GM19467 (cell line): Measurements from ENCODE around the gene RIC8B.

ENCODE experiments used
- ATAC-seq: cut with Tn5 transposase; IDR thresholded peaks from one replicate; pipeline ENCODE4 v1.9.1; 2021; ENCODE audit warnings: mild to moderate bottlenecking, moderate library complexity; ENCODE audit not compliant: unreplicated experiment

RIC8B gene

GRCh38 chr12:106866426-106867080 lies 92.1 kb downstream of the RIC8B start:
- ATAC-seq = no peak

GRCh38 chr12:106867651-106868050 lies 93.2 kb downstream of the RIC8B start:
- ATAC-seq = no peak

GRCh38 chr12:106868982-106869700 lies 94.7 kb downstream of the RIC8B start:
- no peak for ATAC-seq

- ATAC-seq = no peak
Measured at GRCh38 chr12:106870116-106870515, 95.6 kb downstream of the RIC8B start.

GRCh38 chr12:106871477-106871876 lies 97.0 kb downstream of the RIC8B start:
- no peak for ATAC-seq

GRCh38 chr12:106873983-106874382 lies 99.5 kb downstream of the RIC8B start:
- ATAC-seq = no peak

GRCh38 chr12:106878804-106879203 lies 104.3 kb downstream of the RIC8B start:
- no peak for ATAC-seq

GRCh38 chr12:106879612-106880011 lies 105.1 kb downstream of the RIC8B start:
- ATAC-seq = no peak

GRCh38 chr12:106883426-106883825 lies 108.9 kb downstream of the RIC8B start:
- ATAC-seq = no peak

- no peak for ATAC-seq
Measured at GRCh38 chr12:106885026-106885425, 110.5 kb downstream of the RIC8B start.

- ATAC-seq = no peak
Measured at GRCh38 chr12:106885541-106886249, 111.2 kb downstream of the RIC8B start.

- ATAC-seq = no peak
Measured at GRCh38 chr12:106886932-106887331, 112.5 kb downstream of the RIC8B start.

GRCh38 chr12:106888348-106888970 lies 114.0 kb downstream of the RIC8B start:
- ATAC-seq = no peak

GRCh38 chr12:106889326-106889725 lies 114.8 kb downstream of the RIC8B start:
- ATAC-seq = no peak

- no peak for ATAC-seq
Measured at GRCh38 chr12:106889950-106890626, 115.6 kb downstream of the RIC8B start.

- no peak for ATAC-seq
Measured at GRCh38 chr12:106892075-106892474, 117.6 kb downstream of the RIC8B start.

- no peak for ATAC-seq
Measured at GRCh38 chr12:106893451-106893850, 119.0 kb downstream of the RIC8B start.

- no peak for ATAC-seq
Measured at GRCh38 chr12:106894774-106895173, 120.3 kb downstream of the RIC8B start.

GRCh38 chr12:106896603-106897002 lies 122.1 kb downstream of the RIC8B start:
- ATAC-seq = no peak

- ATAC-seq = no peak
Measured at GRCh38 chr12:106897082-106897481, 122.6 kb downstream of the RIC8B start.
